ENCODE measurements around the gene CYP3A4. TPM values are rescaled to one million over a fixed set of nuclear protein-coding genes. Genes with fewer than 3 reads are reported as not detected.

CYP3A4 gene
- total RNA-seq, 1 experiment from 2014 or later = not detected

DNA sequence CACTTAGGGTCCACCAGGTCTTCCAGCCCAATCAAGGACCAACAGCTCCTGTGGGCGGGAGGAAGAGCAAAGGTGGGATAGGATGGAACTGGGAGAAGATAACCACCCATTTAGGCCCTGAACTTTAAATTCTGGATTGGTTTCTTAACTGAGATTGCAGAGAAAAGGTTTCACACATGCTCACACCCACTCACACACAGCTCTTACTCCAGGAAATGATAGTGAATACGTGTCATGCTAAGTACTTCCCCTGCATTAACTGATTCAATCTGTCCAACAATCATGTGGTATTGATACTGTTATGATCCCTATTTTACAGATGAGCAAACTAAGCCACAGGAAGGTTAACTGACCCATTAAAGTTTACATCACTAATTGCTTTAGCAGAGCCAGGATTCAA, 4.6 kb upstream of the CYP3A4 start:
- H3K9me3 Mint-ChIP-seq = no peaks in the 10 kb centered on the region
- no peak overlapping the region for H3K27ac Mint-ChIP-seq
- no peak overlapping the region for H2AK5ac ChIP-seq (ENCODE audit: insufficient read length, low read length)
- no peak overlapping the region for H3K4me3 Mint-ChIP-seq
- H4K91ac ChIP-seq (ENCODE audit: insufficient read length, low read depth, low read length) = no peak overlapping the region
- no peaks in the 10 kb centered on the region for H3K79me2 ChIP-seq (ENCODE audit: insufficient read depth, low read length)
- H3K56ac ChIP-seq (ENCODE audit: insufficient read length, low read depth, low read length) = no peak overlapping the region
- H3K14ac ChIP-seq (ENCODE audit: insufficient read depth, low read length) = no peak overlapping the region
- H4K5ac ChIP-seq (ENCODE audit: insufficient read length, low read depth, low read length) = no peak overlapping the region
- no peak overlapping the region for H2AFZ ChIP-seq (ENCODE audit: low read length)
- no peaks in the 10 kb centered on the region for H3K27me3 ChIP-seq (ENCODE audit: insufficient read depth, low read length)
- WGBS (ENCODE audit: extremely low coverage, insufficient read length, low lambda C conversion rate) = no CpG with 5 or more reads among the region's 2 CpGs
- no peak for DNase-seq
- H4K8ac ChIP-seq (replicated peaks; ENCODE audit: insufficient read length, low read depth, low read length) = no peak overlapping the region
- no peak overlapping the region for H3K18ac ChIP-seq (ENCODE audit: insufficient read length, low read depth, low read length)
- H2BK5ac ChIP-seq (ENCODE audit: insufficient read length, low read length) = no peak overlapping the region
- no peaks in the 10 kb centered on the region for H4K20me1 ChIP-seq (ENCODE audit: control insufficient read depth, insufficient read depth, insufficient read length)
- no peak overlapping the region for H3K9ac ChIP-seq (ENCODE audit: extremely low read depth, insufficient read length, low read length)
- no peaks in the 10 kb centered on the region for H3K79me1 ChIP-seq (ENCODE audit: insufficient read depth, low read depth, low read length, poor library complexity, severe bottlenecking)
- no peaks in the 10 kb centered on the region for H3K4me1 ChIP-seq (ENCODE audit: insufficient read depth, low read length)
- H3K4me1 Mint-ChIP-seq = no peaks in the 10 kb centered on the region
- no peak overlapping the region for H3K27ac ChIP-seq (ENCODE audit: insufficient read length, low read depth, low read length)
- no peak overlapping the region for H2BK20ac ChIP-seq (ENCODE audit: low read depth, low read length, poor library complexity, severe bottlenecking)
- H3K23ac ChIP-seq (ENCODE audit: insufficient read length, low read depth, low read length) = no peak overlapping the region
- H3K23me2 ChIP-seq (ENCODE audit: insufficient read length, low read depth, low read length, poor library complexity, severe bottlenecking) = no peaks in the 10 kb centered on the region
- TF ChIP-seq, protein P1, sequence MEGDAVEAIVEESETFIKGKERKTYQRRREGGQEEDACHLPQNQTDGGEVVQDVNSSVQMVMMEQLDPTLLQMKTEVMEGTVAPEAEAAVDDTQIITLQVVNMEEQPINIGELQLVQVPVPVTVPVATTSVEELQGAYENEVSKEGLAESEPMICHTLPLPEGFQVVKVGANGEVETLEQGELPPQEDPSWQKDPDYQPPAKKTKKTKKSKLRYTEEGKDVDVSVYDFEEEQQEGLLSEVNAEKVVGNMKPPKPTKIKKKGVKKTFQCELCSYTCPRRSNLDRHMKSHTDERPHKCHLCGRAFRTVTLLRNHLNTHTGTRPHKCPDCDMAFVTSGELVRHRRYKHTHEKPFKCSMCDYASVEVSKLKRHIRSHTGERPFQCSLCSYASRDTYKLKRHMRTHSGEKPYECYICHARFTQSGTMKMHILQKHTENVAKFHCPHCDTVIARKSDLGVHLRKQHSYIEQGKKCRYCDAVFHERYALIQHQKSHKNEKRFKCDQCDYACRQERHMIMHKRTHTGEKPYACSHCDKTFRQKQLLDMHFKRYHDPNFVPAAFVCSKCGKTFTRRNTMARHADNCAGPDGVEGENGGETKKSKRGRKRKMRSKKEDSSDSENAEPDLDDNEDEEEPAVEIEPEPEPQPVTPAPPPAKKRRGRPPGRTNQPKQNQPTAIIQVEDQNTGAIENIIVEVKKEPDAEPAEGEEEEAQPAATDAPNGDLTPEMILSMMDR (conservative IDR thresholded peaks at IDR 0.05) = no peak
- peaks cover 11% of the 10 kb centered on the region for H3K27me3 Mint-ChIP-seq (ENCODE audit: low read depth)
- no peaks in the 10 kb centered on the region for H3K36me3 Mint-ChIP-seq (ENCODE audit: insufficient read depth in 1 of 3, low read depth in 3 of 3)
- H2BK120ac ChIP-seq (ENCODE audit: low read depth, low read length, poor library complexity, severe bottlenecking) = no peak overlapping the region
- H3T11ph ChIP-seq (ENCODE audit: low read length) = no peak overlapping the region
- no peak overlapping the region for H3K4me2 ChIP-seq (ENCODE audit: insufficient read depth, insufficient read length, low read length)
- no peak overlapping the region for H2BK12ac ChIP-seq (ENCODE audit: insufficient read length, low read depth, low read length)
- no peak overlapping the region for H2BK15ac ChIP-seq (ENCODE audit: low read depth, low read length)
- H3K4ac ChIP-seq (ENCODE audit: low read depth, low read length) = no peak overlapping the region
- no peaks in the 10 kb centered on the region for H3K9me3 ChIP-seq (ENCODE audit: control insufficient read depth, low read depth, low read length)
